SU-DHL-6 (cell line): ENCODE measurements around the gene DLG2.

Experiments
- EZH2phosphoT487 ChIP-seq: fragments of 200-600 bp; sonication (generic), shearing (Covaris generic); conservative IDR thresholded peaks from 2 replicates; pipeline ENCODE4 v1.6.1; 2018; ENCODE audit warnings: mild to moderate bottlenecking, antibody characterized with exemption, low read length, moderate library complexity, mixed read lengths
- TF ChIP-seq, protein P1 (sequence below): fragments of 200-600 bp; sonication (generic); IDR thresholded peaks from one replicate; pipeline ENCODE4 v1.5.1; 2017; ENCODE audit warnings: antibody characterized with exemption, mild to moderate bottlenecking, low read length, moderate library complexity; ENCODE audit not compliant: insufficient read depth, poor library complexity, severe bottlenecking

DNA sequence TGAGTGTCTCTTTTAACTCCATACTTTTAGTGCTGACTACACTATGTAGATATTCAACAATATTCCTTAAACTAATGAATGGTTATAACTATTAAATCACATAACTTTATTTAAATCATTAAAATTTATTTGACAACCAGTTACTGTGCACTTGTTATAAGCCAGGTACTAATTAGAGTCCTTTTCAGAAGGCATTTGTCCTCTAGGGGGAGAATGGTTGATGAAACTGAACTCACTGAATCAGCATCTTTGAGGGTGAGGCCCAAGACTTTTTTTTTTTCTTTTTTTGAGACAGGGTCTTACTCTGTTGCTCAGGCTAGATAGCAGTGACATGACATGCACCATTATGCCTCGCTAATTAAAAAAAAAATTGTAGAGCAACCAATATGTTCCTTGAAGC is 1825.3 kb downstream of the DLG2 start:
- TF ChIP-seq, protein P1, sequence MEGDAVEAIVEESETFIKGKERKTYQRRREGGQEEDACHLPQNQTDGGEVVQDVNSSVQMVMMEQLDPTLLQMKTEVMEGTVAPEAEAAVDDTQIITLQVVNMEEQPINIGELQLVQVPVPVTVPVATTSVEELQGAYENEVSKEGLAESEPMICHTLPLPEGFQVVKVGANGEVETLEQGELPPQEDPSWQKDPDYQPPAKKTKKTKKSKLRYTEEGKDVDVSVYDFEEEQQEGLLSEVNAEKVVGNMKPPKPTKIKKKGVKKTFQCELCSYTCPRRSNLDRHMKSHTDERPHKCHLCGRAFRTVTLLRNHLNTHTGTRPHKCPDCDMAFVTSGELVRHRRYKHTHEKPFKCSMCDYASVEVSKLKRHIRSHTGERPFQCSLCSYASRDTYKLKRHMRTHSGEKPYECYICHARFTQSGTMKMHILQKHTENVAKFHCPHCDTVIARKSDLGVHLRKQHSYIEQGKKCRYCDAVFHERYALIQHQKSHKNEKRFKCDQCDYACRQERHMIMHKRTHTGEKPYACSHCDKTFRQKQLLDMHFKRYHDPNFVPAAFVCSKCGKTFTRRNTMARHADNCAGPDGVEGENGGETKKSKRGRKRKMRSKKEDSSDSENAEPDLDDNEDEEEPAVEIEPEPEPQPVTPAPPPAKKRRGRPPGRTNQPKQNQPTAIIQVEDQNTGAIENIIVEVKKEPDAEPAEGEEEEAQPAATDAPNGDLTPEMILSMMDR: peak; percentile 14
- no peak for TF ChIP-seq EZH2phosphoT487
